LoVo (cell line): ENCODE data around the gene CRADD.
A peak's percentile ranks its signal among the peaks of the same experiment; 100 is the strongest.
"Not testable (repeated sequence)": the region's sequence is repeated elsewhere in the genome, so short reads cannot be mapped to it uniquely, and the experiment has no call there.

Source experiments
- DNase-seq: peaks from one replicate; pipeline ENCODE4 v3.0.0-alpha.2; 2016; ENCODE audit warnings: low spot score

Gene CRADD

GRCh38 chr12:93737457-93738198, 60.5 kb downstream of the CRADD start:
- no peak for DNase-seq

DNA sequence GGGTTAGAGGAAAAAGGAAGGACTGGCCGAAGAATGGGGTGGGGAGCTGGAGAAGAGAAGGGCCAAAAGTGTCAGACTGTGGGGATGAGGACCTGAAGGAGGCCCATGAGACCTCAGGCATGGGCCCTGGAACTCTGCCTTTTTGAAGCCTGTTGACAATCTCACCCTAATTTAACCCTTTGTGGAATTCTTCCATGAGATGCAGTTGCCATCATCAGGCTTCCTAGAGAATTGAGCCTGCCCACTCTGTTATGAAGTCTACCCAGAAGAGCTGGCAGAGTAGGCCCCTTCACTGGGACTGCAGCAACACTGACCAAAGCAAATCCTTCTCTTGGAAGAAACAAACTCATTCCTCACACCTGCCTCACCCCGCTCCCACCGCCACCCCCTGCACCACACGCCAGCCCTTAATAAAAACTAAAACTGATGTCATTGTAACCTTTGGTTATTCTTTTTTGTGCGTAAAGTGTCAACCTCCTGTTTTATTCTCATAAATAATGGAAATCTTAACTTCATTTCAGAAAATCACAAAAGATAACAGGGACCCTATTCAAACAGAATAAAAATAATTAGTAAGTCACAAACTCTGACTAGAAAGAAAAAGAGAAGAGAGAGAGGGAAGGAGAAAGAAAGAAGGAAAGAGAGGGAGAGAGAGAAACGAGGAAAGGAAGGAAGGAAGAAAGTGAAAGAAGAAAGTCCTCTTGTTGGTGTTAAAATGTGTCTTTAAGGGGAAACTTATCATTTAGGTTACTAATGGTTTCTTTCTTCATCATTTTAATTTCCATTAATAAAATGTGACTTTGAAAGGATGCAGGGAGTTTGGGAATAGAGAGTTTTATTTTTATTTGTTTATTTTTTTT, 61.3 kb downstream of the CRADD start:
- DNase-seq = no peak

DNA sequence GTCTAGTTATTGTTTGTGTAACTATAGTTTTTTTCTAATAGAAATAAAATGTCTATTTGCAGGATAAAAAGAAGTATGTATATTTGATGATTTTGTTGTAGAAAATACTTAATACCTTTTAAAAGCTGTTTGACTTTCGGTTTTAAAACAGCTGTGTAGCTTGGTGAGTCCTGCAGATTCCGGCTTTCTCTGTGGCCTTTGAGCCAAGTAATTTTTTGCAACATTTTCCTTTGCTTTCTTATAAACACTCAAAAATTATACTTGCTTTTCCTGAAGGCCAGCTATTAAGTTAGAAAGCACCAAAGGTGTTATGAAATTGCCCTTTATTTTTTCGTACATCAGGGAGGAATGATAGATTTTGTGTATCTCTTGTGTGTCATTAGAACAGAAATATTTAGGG, 63.6 kb downstream of the CRADD start:
- DNase-seq = no peak

DNA sequence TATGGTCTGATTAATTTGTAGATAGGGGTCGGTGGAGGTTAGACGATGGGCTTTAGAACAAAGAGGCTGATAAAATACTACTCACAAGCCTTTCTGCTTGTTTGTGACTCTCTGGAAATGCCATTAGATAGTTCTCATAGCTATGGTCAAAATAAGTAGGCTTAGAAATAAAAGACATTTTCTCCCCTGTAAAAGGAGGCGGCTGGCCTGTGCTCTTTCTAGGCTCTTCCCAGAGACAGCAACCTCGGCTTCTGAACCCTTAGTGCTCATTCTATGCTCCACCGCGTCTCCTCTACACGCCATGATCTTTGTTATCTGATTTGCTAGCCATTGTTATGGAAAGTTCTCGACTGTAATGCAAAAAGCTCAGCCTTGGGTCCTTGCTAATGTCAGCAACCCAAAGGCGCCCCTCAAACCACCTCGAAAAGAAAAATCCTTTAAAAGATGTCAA, 64.5 kb downstream of the CRADD start:
- DNase-seq = peak; percentile 47

- DNase-seq = peak; percentile 79
These were observed 65.1 kb downstream of the CRADD start for GRCh38 chr12:93742110-93742934.

GRCh38 chr12:93743229-93743998, 66.2 kb downstream of the CRADD start:
- no peak for DNase-seq

DNA sequence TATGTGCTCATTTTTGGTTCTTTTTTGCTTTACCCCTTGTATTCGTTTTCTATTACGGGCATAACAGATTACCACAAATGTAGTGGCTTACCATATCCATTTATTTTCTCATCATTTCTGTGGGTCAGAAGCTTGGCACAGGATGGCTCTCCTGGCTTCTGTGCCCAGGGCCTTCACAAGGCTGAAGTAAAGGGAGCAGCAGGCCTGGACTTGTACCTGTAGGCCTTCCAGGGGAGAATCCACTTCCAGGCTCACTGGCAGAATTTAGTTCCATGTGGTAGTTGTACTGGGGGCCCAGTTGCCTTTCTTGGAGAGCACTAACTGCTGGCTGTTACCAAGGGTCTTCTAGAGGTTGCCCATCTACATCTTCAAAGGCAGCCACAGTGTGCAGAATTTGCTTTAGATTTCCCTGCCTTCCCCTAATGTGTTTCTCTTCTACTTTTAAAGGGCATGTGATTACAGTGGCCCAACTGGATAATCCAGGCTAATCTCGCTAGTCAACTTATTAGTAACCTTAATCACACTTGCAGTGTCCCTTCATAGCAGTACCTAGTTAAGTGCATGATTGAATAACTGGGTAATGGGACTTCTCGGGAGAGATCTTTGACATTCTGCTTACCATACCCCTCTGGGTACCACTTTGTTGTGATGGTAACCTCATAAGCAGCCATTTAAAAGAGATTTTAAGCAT, 67.0 kb downstream of the CRADD start:
- no peak for DNase-seq

- no peak for DNase-seq
These were observed 68.1 kb downstream of the CRADD start for GRCh38 chr12:93745286-93745685.

DNA sequence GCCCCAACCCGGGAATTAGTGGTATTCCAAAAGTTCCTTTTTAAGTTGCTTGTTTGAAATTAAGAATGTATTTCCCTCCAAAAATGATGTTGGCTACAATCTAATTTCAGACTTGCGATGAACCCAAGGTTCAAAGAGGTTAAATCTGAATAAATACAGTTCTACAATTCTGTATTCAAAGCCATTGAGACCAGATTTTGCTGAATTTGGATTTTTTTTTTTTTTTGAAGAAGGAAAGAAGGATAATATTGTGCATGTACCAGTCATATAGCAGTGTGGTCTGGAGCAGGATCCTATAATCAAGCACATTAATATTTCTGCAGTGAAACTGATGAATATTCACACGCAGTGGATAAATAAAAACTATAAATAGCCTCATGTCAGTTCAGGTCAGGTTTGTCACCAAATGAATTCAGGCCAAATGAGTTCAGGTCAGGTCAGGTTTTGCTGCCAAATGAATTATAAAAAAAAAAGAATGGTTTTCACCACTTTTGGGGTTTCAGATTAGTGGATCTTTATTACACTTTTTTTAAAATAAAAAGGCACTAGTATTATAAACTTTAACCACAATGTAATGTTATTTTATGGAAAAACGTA, 69.5 kb downstream of the CRADD start:
- no peak for DNase-seq

- no peak for DNase-seq
These were observed 71.7 kb downstream of the CRADD start for GRCh38 chr12:93748672-93749383.

DNA sequence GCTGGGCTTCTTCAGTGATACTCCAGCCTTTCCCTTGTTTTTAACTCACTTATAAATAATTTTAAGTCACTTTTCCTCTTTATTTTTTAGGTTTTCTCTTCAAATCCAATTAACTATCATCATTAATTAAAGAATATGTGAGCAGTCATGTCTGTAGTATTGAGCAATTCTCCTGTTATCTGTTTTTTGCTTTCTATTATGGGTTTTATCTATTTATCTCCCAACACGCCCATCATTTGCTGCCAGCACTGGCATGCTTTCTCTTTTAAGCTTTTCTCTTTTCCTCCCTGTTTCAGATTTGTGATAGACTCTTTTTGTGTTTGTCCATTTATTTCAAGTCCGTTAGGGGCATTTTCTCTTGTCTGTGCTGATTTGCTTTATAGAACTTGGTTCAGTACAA, 72.3 kb downstream of the CRADD start:
- DNase-seq = no peak

DNA sequence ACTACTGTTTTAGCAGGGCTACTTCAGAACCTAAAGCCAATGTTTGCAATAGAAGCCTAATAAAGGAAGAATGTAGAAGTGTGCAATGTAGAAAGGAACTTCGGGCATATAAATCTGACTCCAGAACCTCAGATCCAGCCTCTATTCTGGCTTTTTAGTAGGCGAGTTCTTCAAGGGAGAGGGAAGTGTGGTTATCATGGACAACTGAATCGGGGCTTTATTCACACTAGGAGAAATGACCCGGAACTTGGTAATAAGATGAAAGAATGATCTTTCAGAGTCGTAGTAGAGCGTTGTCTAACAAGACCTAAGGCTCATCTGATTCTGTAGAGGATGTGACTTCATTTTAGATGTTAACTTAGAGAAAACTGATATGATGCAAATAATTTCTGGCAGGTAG, 72.9 kb downstream of the CRADD start:
- DNase-seq = no peak

DNA sequence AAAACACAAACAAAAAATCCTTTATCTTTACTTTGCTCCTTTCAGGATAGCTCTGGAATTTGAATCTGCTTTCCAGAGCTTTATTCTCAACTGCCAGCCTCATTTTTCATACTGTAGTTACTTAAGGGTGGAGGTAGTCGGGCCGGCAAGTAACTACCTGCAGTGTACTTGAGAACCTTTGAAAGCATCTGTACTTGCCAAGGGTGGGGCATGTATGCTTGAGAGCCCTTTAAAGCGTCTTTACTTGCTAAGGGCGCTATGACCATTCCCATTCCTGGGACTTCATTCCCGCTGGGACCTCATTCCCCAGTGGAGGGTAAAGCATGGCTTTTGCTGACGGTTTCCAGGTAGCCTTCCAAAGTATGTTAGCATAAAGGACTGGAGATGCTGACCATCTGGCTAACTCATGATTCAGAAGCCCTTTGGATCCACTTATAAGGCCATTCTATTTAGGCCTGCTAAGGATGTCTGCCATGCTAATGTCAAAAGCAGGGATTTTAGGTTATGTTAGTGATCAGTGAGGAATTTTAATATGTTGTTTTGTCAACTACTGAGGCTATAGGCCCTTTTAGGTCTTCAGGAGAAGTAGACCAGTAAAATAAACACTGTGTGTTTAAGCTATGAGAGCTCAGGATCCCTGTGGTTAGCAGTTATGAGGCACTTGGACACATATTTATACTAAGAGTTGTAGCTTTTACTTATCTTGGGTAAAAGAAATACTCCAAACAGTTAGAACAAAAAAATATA, 74.9 kb downstream of the CRADD start:
- DNase-seq = no peak

DNA sequence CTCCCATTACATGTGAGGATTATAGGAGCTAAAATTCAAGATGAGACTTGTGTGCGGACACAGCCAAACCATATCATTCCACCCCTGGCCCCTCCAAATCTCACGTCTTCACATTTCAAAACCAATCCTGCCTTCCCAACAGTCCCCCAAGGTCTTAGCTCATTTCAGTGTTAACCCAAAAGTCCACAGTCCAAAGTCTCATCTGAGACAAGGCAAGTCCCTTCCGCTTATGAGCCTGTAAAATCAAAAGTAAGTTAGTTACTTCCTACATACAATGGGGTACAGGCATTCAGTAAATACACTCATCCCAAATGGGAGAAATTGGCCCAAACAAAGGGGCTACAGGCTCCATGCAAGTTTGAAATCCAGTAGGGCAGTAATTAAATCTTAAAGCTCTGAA, 76.1 kb downstream of the CRADD start:
- no peak for DNase-seq

DNA sequence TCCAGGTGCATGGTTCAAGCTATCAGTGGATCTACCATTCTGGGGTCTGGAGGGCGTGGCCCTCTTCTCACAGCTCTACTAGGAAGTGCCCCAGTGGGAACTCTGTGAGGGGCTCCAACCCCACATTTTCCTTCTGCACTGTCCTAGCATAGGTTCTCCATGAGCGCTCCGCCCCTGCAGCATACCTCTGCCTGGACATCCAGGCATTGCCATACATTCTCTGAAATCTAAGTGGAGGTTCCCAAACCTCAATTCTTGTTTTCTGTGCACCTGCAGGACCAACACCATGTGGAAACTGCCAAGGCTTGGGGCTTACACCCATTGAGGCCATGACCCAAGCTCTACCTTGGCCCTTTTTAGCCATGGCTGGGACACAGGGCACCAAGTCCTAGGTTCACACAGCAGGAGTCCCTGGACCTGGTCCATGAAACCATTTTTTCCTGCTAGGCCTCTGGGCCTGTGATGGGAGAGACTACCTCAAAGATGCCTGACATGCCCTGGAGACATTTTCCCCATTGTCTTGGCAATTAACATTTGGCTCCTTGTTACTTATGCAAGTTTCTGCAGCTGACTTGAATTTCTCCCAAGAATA, 76.8 kb downstream of the CRADD start:
- DNase-seq = no peak

- not testable (repeated sequence) for DNase-seq
These were observed 77.7 kb downstream of the CRADD start for GRCh38 chr12:93754859-93755258.

DNA sequence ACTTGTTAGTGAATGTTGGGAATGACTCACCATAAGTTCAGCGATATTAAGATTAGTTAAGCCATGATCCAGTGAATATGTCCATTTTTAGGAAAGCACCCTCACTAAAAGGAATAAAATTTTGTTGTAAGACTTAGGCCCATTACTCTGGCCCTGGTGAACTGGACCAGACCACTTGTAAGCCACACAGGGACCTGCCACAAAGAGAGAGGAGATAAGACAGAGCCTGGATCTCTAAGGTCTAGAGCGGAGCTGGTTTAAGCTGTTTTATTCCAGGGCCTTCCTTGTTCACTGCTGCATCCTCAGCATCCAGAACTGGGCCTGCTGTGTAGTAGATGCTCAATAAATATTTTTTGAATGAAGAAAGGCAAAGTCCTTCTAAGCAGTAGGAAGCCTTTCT, 79.1 kb downstream of the CRADD start:
- no peak for DNase-seq

- no peak for DNase-seq
These were observed 80.9 kb downstream of the CRADD start for GRCh38 chr12:93757792-93758694.
